NCI-H460 (cell line): ENCODE measurements around the gene CACNB2. TPM values are rescaled to one million over a fixed set of nuclear protein-coding genes. Genes with fewer than 3 reads are reported as not detected.
A peak's percentile ranks its signal among the peaks of the same experiment; 100 is the strongest.

Experiments
- DNase-seq: peaks from one replicate; pipeline ENCODE4 v3.0.0-alpha.2; 2016; ENCODE audit warnings: low read depth; ENCODE audit errors: extremely low read depth
- total RNA-seq: library from RNA; depleted of rRNA; stranded (reverse); fragments of >200 nt; shearing (Covaris generic); gene quantifications from 2 replicates; pipeline ENCODE4 v1.2.3, GENCODE V29; 2014

Gene CACNB2
- total RNA-seq, 1 experiment from 2014 or later = 2.6 TPM

- DNase-seq = no peak
These were observed 237.7 kb downstream of the CACNB2 start for GRCh38 chr10:18377898-18378297.

- no peak for DNase-seq
These were observed 238.5 kb downstream of the CACNB2 start for GRCh38 chr10:18378766-18379165.

GRCh38 chr10:18381679-18382078, 241.5 kb downstream of the CACNB2 start:
- DNase-seq = no peak

GRCh38 chr10:18397906-18398305, 257.7 kb downstream of the CACNB2 start:
- DNase-seq = no peak

- no peak for DNase-seq
These were observed 258.9 kb downstream of the CACNB2 start for GRCh38 chr10:18399158-18399557.

- DNase-seq = peak; percentile 70
These were observed 260.1 kb downstream of the CACNB2 start for GRCh38 chr10:18400201-18400905.

GRCh38 chr10:18400906-18401245, 260.7 kb downstream of the CACNB2 start:
- DNase-seq = peak; percentile 4

GRCh38 chr10:18401416-18402195, 261.4 kb downstream of the CACNB2 start:
- no peak for DNase-seq

GRCh38 chr10:18402853-18403252, 262.6 kb downstream of the CACNB2 start:
- no peak for DNase-seq

- no peak for DNase-seq
These were observed 264.3 kb downstream of the CACNB2 start for GRCh38 chr10:18404530-18404929.

GRCh38 chr10:18406136-18406535, 265.9 kb downstream of the CACNB2 start:
- DNase-seq = no peak

GRCh38 chr10:18409599-18410397, 269.6 kb downstream of the CACNB2 start:
- no peak for DNase-seq

GRCh38 chr10:18414061-18414460, 273.8 kb downstream of the CACNB2 start:
- no peak for DNase-seq

GRCh38 chr10:18417950-18418527, 277.8 kb downstream of the CACNB2 start:
- DNase-seq = no peak

GRCh38 chr10:18418541-18419215, 278.5 kb downstream of the CACNB2 start:
- no peak for DNase-seq

GRCh38 chr10:18419945-18420344, 279.7 kb downstream of the CACNB2 start:
- DNase-seq = no peak

GRCh38 chr10:18421726-18422293, 281.6 kb downstream of the CACNB2 start:
- no peak for DNase-seq

GRCh38 chr10:18423058-18423637, 282.9 kb downstream of the CACNB2 start:
- no peak for DNase-seq

GRCh38 chr10:18424200-18424599, 284.0 kb downstream of the CACNB2 start:
- no peak for DNase-seq

- DNase-seq = no peak
These were observed 289.1 kb downstream of the CACNB2 start for GRCh38 chr10:18429335-18429734.
